ENCODE results near the gene KIAA1217.

KIAA1217 gene

DNA sequence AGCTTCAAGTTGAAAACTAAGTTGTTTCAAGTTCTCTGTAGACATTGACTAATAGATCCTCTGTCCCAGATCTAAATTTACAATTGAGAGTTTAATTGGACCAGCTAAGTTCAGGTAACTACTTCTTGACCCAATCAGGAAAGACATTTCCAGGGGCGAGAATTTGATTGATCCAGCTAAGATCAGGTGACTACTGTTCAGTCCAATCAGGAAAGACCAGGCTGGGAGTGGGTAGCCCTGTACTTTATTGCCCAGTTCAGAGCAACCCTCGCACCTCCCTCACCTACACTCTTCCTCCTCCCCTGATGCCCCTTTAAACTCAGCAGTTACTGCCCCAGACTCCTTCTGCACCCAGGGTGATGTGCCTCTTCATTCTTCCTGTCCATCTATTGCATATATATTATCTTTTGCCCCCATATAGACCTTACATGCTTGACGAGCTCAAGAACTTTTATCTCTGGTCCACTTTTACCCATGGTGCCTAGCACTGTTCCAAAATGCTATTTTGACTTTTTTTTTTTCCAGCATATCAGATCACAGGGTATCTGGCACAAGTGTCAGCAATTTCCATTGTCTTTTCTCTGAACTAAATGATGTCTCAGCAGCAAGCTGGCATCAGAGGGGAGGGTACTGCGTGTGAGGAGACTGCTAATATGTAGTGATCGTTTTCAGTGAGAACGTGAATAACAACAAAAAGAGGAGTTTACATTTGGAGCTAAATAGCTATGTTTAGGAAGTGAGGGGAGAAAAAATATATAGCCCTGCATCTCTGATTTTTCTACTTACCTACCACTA is 169.4 kb downstream of the KIAA1217 start:
- Histone ChIP-seq H3K27me3 (ENCODE audit: low read depth, low read length) (no peaks in the 10 kb centered on the region), H3K27ac (ENCODE audit: low read length) (no peak overlapping the region), H3K9me3 (ENCODE audit: insufficient read depth, low read length) (no peaks in the 10 kb centered on the region), H3K4me1 (ENCODE audit: low read length) (peaks cover 44% of the 10 kb centered on the region), H3K4me3 (ENCODE audit: low read length) (no peak overlapping the region), H2AFZ (ENCODE audit: low read depth, low read length) (no peak overlapping the region), H3K79me2 (ENCODE audit: low read length) (no peaks in the 10 kb centered on the region), H3K36me3 (replicated peaks; ENCODE audit: low read depth, low read length) (no peaks in the 10 kb centered on the region), H4K20me1 (ENCODE audit: insufficient read depth, low read length) (no peaks in the 10 kb centered on the region), H3K4me2 (ENCODE audit: low read length) (peak overlapping the region; percentile 8; the same call in 1 of the 2 replicates), H3K9ac (ENCODE audit: low read length) (no peak overlapping the region)
- TF ChIP-seq EZH2phosphoT487 (IDR thresholded peaks at IDR 0.05; ENCODE audit: low read depth) = no peak
- TF ChIP-seq, protein P1, sequence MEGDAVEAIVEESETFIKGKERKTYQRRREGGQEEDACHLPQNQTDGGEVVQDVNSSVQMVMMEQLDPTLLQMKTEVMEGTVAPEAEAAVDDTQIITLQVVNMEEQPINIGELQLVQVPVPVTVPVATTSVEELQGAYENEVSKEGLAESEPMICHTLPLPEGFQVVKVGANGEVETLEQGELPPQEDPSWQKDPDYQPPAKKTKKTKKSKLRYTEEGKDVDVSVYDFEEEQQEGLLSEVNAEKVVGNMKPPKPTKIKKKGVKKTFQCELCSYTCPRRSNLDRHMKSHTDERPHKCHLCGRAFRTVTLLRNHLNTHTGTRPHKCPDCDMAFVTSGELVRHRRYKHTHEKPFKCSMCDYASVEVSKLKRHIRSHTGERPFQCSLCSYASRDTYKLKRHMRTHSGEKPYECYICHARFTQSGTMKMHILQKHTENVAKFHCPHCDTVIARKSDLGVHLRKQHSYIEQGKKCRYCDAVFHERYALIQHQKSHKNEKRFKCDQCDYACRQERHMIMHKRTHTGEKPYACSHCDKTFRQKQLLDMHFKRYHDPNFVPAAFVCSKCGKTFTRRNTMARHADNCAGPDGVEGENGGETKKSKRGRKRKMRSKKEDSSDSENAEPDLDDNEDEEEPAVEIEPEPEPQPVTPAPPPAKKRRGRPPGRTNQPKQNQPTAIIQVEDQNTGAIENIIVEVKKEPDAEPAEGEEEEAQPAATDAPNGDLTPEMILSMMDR (IDR thresholded peaks at IDR 0.05; ENCODE audit: low read depth, low read length) = no peak

DNA sequence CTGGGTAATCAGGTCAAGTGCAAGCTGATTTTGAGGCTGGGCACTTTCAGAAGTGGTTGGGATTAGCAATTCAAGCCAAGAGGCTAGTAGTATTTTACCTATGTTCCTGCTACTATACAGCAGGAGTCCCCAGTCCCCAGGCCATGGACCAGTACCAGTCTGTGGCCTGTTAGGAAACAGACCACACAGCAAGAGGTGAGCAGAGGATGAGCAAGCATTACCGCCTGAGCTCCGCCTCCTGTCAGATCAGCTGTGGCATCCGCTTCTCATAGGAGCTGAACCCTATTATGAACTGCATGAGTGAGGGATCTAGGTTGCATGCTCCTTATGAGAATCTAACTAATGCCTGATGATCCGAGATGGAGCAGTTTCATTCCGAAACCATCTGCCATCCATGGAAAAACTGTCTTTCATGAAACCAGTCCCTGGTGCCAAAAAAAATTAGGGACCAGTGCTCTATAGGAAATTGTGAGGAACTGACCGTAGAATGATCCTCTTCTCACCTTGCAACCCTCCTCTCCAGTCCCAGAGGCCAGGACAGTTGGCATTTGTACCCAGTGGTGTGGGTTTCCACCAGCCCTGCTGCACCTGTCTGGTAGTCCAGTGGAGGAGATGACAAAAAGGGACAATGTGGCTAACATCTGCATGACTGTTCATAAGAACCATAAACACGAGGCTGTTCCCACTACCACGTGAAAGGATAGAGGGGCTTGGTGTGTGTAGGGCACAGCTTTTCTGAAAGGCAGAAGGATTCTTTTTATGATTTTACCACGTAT is 172.5 kb downstream of the KIAA1217 start:
- Histone ChIP-seq H3K9ac (ENCODE audit: low read length) (peak overlapping the region; percentile 57), H3K4me3 (ENCODE audit: low read length) (peak overlapping the region; percentile 42), H3K27ac (ENCODE audit: low read length) (peak overlapping the region; percentile 99), H2AFZ (ENCODE audit: low read depth, low read length) (no peak overlapping the region), H3K4me2 (ENCODE audit: low read length) (peak overlapping the region; percentile 77), H3K4me1 (ENCODE audit: low read length) (peaks cover 73% of the 10 kb centered on the region), H3K9me3 (ENCODE audit: insufficient read depth, low read length) (no peaks in the 10 kb centered on the region), H3K79me2 (ENCODE audit: low read length) (no peaks in the 10 kb centered on the region), H3K36me3 (replicated peaks; ENCODE audit: low read depth, low read length) (no peaks in the 10 kb centered on the region), H3K27me3 (ENCODE audit: low read depth, low read length) (no peaks in the 10 kb centered on the region), H4K20me1 (ENCODE audit: insufficient read depth, low read length) (no peaks in the 10 kb centered on the region)
- TF ChIP-seq, protein P1 (IDR thresholded peaks at IDR 0.05; ENCODE audit: low read depth, low read length) = no peak
- no peak for TF ChIP-seq EZH2phosphoT487 (IDR thresholded peaks at IDR 0.05; ENCODE audit: low read depth)

DNA sequence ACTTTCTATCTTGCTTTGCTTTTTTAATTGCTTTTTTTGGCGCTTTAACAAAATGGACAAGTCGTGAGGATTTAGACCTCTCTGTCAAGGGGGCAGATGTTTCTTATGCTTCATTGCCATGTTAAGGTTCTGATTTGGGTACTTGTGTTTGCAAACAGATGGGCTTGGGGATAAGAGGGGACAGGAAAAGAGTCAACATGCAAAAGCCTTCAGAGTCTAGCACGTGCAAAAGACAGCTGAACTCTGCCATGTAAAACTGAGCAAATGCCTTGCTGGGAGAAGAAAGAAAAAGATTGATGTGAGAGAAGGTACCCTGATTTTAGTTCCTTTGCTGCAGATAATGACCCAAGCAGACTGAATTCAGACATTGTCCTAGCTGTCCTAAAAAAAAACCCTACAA is 173.1 kb downstream of the KIAA1217 start:
- H4K20me1 ChIP-seq (ENCODE audit: insufficient read depth, low read length) = no peaks in the 10 kb centered on the region
- H3K4me1 ChIP-seq (ENCODE audit: low read length) = peaks cover 78% of the 10 kb centered on the region
- H3K9ac ChIP-seq (ENCODE audit: low read length) = peak overlapping the region; percentile 57
- H3K79me2 ChIP-seq (ENCODE audit: low read length) = no peaks in the 10 kb centered on the region
- H3K27me3 ChIP-seq (ENCODE audit: low read depth, low read length) = no peaks in the 10 kb centered on the region
- H3K27ac ChIP-seq (ENCODE audit: low read length) = peak overlapping the region; percentile 99
- no peaks in the 10 kb centered on the region for H3K9me3 ChIP-seq (ENCODE audit: insufficient read depth, low read length)
- no peak overlapping the region for H2AFZ ChIP-seq (ENCODE audit: low read depth, low read length)
- no peaks in the 10 kb centered on the region for H3K36me3 ChIP-seq (replicated peaks; ENCODE audit: low read depth, low read length)
- no peak overlapping the region for H3K4me3 ChIP-seq (ENCODE audit: low read length)
- H3K4me2 ChIP-seq (ENCODE audit: low read length) = peak overlapping the region; percentile 77
- TF ChIP-seq, protein P1 (IDR thresholded peaks at IDR 0.05; ENCODE audit: low read depth, low read length) = no peak
- no peak for TF ChIP-seq EZH2phosphoT487 (IDR thresholded peaks at IDR 0.05; ENCODE audit: low read depth)

DNA sequence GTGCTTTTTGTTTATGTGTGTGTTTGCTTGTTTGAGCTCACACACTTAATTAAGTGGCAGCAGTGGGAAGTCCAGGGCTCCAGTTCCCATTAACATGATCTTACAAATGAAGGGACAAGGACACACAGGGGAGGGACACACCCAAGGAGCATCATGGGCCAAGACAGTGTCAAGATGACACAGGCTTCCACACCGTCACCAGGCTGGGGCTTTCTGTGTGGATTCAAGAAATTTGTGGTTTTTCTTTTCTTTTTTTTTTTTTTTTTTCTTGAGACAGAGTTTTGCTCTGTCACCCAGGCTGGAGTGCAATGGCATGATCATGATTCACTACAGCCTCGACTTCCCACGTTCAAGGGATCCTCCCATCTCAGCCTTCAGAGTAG is 173.6 kb downstream of the KIAA1217 start:
- Histone ChIP-seq H3K4me3 (ENCODE audit: low read length) (peak overlapping the region; percentile 44; the same call in 1 of the 2 replicates), H3K4me1 (ENCODE audit: low read length) (peaks cover 77% of the 10 kb centered on the region), H3K36me3 (replicated peaks; ENCODE audit: low read depth, low read length) (no peaks in the 10 kb centered on the region), H3K27ac (ENCODE audit: low read length) (peak overlapping the region; percentile 99), H3K4me2 (ENCODE audit: low read length) (peak overlapping the region; percentile 77), H2AFZ (ENCODE audit: low read depth, low read length) (no peak overlapping the region), H3K9ac (ENCODE audit: low read length) (peak overlapping the region; percentile 57), H4K20me1 (ENCODE audit: insufficient read depth, low read length) (no peaks in the 10 kb centered on the region), H3K9me3 (ENCODE audit: insufficient read depth, low read length) (no peaks in the 10 kb centered on the region), H3K79me2 (ENCODE audit: low read length) (no peaks in the 10 kb centered on the region), H3K27me3 (ENCODE audit: low read depth, low read length) (no peaks in the 10 kb centered on the region)
- no peak for TF ChIP-seq EZH2phosphoT487 (IDR thresholded peaks at IDR 0.05; ENCODE audit: low read depth)
- TF ChIP-seq, protein P1 (IDR thresholded peaks at IDR 0.05; ENCODE audit: low read depth, low read length) = no peak
